Measurements from ENCODE around the gene GMPS.

GRCh38 chr3:155957412-155957880, 87.0 kb downstream of the GMPS start:
- TF ChIP-seq CTCF (conservative IDR thresholded peaks at IDR 0.05; ENCODE audit: low read depth, low read length) (no peak; the same call in 1 of the 2 replicates), EZH2 (IDR thresholded peaks at IDR 0.05; ENCODE audit: low read length, unreplicated experiment) (no peak)

Measured in PC-3 (cell line).